ENCODE results near the gene CCDC33.

- TF ChIP-seq ZNF311 (tag by site-specific recombination; IDR thresholded peaks at IDR 0.05; ENCODE audit: borderline replicate concordance), result no peak
- no peak for TF ChIP-seq ZNF132 (tag by site-specific recombination; IDR thresholded peaks at IDR 0.05; ENCODE audit: borderline replicate concordance)
- TF ChIP-seq, protein P1, sequence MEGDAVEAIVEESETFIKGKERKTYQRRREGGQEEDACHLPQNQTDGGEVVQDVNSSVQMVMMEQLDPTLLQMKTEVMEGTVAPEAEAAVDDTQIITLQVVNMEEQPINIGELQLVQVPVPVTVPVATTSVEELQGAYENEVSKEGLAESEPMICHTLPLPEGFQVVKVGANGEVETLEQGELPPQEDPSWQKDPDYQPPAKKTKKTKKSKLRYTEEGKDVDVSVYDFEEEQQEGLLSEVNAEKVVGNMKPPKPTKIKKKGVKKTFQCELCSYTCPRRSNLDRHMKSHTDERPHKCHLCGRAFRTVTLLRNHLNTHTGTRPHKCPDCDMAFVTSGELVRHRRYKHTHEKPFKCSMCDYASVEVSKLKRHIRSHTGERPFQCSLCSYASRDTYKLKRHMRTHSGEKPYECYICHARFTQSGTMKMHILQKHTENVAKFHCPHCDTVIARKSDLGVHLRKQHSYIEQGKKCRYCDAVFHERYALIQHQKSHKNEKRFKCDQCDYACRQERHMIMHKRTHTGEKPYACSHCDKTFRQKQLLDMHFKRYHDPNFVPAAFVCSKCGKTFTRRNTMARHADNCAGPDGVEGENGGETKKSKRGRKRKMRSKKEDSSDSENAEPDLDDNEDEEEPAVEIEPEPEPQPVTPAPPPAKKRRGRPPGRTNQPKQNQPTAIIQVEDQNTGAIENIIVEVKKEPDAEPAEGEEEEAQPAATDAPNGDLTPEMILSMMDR (tag by site-specific recombination; IDR thresholded peaks at IDR 0.05), result no peak
- no peak for TF ChIP-seq ZNF37A (tag by site-specific recombination; IDR thresholded peaks at IDR 0.05)
- TF ChIP-seq BCL6B (tag by site-specific recombination; IDR thresholded peaks at IDR 0.05), result no peak
- TF ChIP-seq ZSCAN30 (tag by site-specific recombination; IDR thresholded peaks at IDR 0.05), result no peak
- no peak for TF ChIP-seq ZNF274 (IDR thresholded peaks at IDR 0.05; ENCODE audit: low read length)
- no peak for TF ChIP-seq ZNF274 (tag by site-specific recombination; IDR thresholded peaks at IDR 0.05; ENCODE audit: borderline replicate concordance)
- TF ChIP-seq, protein P2, sequence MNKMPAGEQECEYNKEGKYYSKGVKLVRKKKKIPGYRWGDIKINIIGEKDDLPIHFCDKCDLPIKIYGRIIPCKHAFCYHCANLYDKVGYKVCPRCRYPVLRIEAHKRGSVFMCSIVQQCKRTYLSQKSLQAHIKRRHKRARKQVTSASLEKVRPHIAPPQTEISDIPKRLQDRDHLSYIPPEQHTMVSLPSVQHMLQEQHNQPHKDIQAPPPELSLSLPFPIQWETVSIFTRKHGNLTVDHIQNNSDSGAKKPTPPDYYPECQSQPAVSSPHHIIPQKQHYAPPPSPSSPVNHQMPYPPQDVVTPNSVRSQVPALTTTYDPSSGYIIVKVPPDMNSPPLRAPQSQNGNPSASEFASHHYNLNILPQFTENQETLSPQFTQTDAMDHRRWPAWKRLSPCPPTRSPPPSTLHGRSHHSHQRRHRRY (tag by site-specific recombination; IDR thresholded peaks at IDR 0.05), result no peak
- TF ChIP-seq ZNF549 (tag by site-specific recombination; IDR thresholded peaks at IDR 0.05), result no peak
- TF ChIP-seq ZBTB8A (tag by site-specific recombination; IDR thresholded peaks at IDR 0.05), result no peak
- TF ChIP-seq OVOL3 (tag by site-specific recombination; IDR thresholded peaks at IDR 0.05), result no peak
- TF ChIP-seq ZNF785 (tag by site-specific recombination; IDR thresholded peaks at IDR 0.05), result no peak
Measured at GRCh38 chr15:74370471-74370870, 134.3 kb downstream of the CCDC33 start.
